Stimulated activated naive CD8-positive, alpha-beta T cell treated with anti-CD3 and anti-CD28 coated beads, Interleukin-15, amount 100 ng/mL, for 72 hours (primary cell): ENCODE data around the gene STX1B.

Experiments
- ATAC-seq: fragments of 150-1000 bp; cut with Tn5 transposase; 2 replicates; pipeline ENCODE4 v1.10.0; 2021; ENCODE audit warnings: mild to moderate bottlenecking, moderate library complexity
- DNase-seq, 2 donors: peaks; one replicate each; pipeline ENCODE4 v3.0.0; 2021 to 2022
- H3K27ac Mint-ChIP-seq, 2 donors: one replicate each; pipeline ENCODE4 v1.8.0; 2022; ENCODE audit warnings: mild to moderate bottlenecking in 2 of 2, mixed read lengths in 2 of 2, moderate library complexity in 2 of 2
- H3K27me3 Mint-ChIP-seq: one replicate; pipeline ENCODE4 v1.8.0; 2022; ENCODE audit warnings: mixed read lengths
- H3K4me1 Mint-ChIP-seq: one replicate; pipeline ENCODE4 v1.8.0; 2022; ENCODE audit warnings: mild to moderate bottlenecking, mixed read lengths
- H3K4me3 Mint-ChIP-seq, 2 donors: one replicate each; pipeline ENCODE4 v1.8.0; 2022; ENCODE audit warnings: mild to moderate bottlenecking in 2 of 2, mixed read lengths in 2 of 2, moderate library complexity in 1 of 2
- H3K9me3 Mint-ChIP-seq, 2 donors: one replicate each; pipeline ENCODE4 v1.8.0; 2022; ENCODE audit warnings: mixed read lengths in 2 of 2

The STX1B gene

GRCh38 chr16:30992276-30992780, 18.1 kb downstream of the STX1B start:
- no peak for DNase-seq
- ATAC-seq: no peak
- no peaks in the 10 kb centered on the region for H3K9me3 Mint-ChIP-seq
- peaks cover 33% of the 10 kb centered on the region for H3K4me1 Mint-ChIP-seq
- H3K4me3 Mint-ChIP-seq: no peak overlapping the region
- H3K27me3 Mint-ChIP-seq: no peaks in the 10 kb centered on the region
- H3K27ac Mint-ChIP-seq: no peak overlapping the region

GRCh38 chr16:30991052-30991451, 19.4 kb downstream of the STX1B start:
- Mint-ChIP-seq H3K9me3 (no peaks in the 10 kb centered on the region), H3K4me3 (no peak overlapping the region), H3K4me1 (peaks cover 26% of the 10 kb centered on the region), H3K27ac (peak overlapping the region; percentile 33 to 80), H3K27me3 (no peaks in the 10 kb centered on the region)
- no peak for ATAC-seq
- no peak for DNase-seq

- Mint-ChIP-seq H3K27me3 (no peaks in the 10 kb centered on the region), H3K4me3 (no peak overlapping the region), H3K4me1 (peaks cover 26% of the 10 kb centered on the region), H3K9me3 (no peaks in the 10 kb centered on the region), H3K27ac (no peak overlapping the region)
- no peak for DNase-seq
- ATAC-seq: no peak
Measured at GRCh38 chr16:30990105-30990504, 20.3 kb downstream of the STX1B start.

DNA sequence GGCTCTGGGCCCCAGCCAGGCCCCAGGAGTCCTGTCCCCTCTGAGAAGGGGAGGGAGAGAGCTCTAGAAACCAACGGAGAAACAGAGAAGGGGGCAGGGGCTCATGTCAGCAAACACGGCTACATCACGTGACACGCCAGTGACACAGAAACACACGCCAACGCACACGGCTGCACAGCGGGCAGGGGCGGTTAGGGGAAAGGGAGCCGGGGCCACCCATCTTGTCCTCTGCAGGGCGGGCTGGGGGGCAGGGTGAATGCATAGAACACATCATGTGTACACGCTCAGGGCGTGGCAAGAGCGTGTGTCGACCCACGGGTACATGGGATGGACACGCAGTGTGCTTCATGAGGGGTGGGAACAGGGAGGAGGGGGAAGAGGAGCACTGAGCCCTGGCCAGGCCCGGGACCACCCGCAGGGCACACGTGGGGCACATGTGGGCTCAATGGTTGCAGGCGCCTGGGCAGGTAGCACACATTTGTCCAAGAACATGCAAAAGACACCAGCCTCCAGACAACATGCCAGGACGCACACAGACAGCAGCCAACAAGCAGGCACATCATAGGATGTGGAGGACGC, 20.9 kb downstream of the STX1B start:
- H3K4me1 Mint-ChIP-seq: peaks cover 26% of the 10 kb centered on the region
- no peaks in the 10 kb centered on the region for H3K27me3 Mint-ChIP-seq
- no peak overlapping the region for H3K4me3 Mint-ChIP-seq
- no peaks in the 10 kb centered on the region for H3K9me3 Mint-ChIP-seq
- DNase-seq (no peak), ATAC-seq (no peak)
- H3K27ac Mint-ChIP-seq: no peak overlapping the region

DNA sequence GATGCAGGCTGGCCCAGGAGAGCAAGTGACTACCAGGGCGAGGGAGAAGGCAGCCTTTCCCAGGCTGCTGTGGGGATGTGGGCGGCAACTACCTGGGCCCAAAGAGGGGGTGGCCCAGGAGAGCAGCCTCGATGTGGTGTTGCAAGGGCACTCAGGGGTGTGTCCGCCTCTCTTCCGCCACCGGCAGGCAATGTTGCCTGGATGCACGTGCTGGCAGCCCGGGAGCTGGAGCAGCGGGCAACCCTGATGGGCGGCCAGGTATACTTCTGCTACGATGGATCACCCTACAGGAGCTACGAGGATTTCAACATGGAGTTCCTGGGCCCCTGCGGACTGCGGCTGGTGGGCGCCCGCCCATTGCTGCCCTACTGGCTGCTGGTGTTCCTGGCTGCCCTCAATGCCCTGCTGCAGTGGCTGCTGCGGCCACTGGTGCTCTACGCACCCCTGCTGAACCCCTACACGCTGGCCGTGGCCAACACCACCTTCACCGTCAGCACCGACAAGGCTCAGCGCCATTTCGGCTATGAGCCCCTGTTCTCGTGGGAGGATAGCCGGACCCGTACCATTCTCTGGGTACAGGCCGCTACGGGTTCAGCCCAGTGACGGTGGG, 22.8 kb downstream of the STX1B start:
- no peaks in the 10 kb centered on the region for H3K27me3 Mint-ChIP-seq
- ATAC-seq (no peak), DNase-seq (no peak)
- H3K4me3 Mint-ChIP-seq: no peak overlapping the region
- H3K9me3 Mint-ChIP-seq: no peaks in the 10 kb centered on the region
- H3K27ac Mint-ChIP-seq: no peak overlapping the region
- peaks cover 26% of the 10 kb centered on the region for H3K4me1 Mint-ChIP-seq

- Mint-ChIP-seq H3K4me3 (no peak overlapping the region), H3K4me1 (peaks cover 24% of the 10 kb centered on the region), H3K9me3 (no peaks in the 10 kb centered on the region), H3K27me3 (no peaks in the 10 kb centered on the region), H3K27ac (no peak overlapping the region)
- ATAC-seq (no peak), DNase-seq (no peak)
Measured at GRCh38 chr16:30986129-30986991, 24.1 kb downstream of the STX1B start.

DNA sequence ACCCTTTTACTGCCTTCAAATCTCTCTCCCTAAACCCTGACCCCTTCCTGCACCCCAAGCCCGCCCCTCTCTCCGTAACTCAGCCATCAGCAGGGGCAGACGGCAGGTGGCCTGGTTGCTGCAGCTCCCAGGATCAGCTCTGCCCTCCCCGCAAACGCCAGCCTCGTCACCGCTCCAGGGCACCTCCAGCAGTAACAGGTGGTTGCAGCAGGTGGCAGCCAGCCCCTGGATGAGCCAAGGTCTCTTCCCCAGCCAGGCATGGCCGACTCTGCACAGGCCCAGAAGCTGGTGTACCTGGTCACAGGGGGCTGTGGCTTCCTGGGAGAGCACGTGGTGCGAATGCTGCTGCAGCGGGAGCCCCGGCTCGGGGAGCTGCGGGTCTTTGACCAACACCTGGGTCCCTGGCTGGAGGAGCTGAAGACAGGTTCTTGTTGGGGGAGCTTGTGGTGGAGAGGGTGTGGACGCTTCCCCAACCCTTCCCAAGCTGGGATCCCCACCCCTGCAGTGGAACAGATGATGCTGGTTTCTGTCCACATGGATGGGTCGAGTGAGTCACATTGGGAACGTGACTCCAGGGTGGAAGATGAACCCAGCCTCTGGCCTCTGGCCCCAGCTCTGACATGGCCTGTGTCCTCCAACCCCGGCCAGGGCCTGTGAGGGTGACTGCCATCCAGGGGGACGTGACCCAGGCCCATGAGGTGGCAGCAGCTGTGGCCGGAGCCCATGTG, 24.9 kb downstream of the STX1B start:
- Mint-ChIP-seq H3K27ac (no peak overlapping the region), H3K27me3 (no peaks in the 10 kb centered on the region), H3K9me3 (no peaks in the 10 kb centered on the region), H3K4me1 (peaks cover 24% of the 10 kb centered on the region), H3K4me3 (peak overlapping the region in 1 of 2 donors; percentile 48)
- DNase-seq (no peak), ATAC-seq (peak; percentile 29)

GRCh38 chr16:30984669-30985400, 25.6 kb downstream of the STX1B start, which contains the start of gene HSD3B7:
Gene HSD3B7 (plus strand): TSS chr16:30985207. CDS start chr16:30985659, 452 bp downstream.
- Mint-ChIP-seq H3K4me1 (peaks cover 24% of the 10 kb centered on the region), H3K4me3 (peak within 1 kb of the TSS in 1 of 2 donors; percentile 48), H3K27me3 (no peaks in the 10 kb centered on the region), H3K9me3 (no peaks in the 10 kb centered on the region), H3K27ac (no peak within 1 kb of the TSS)
- DNase-seq (peak; percentile 78), ATAC-seq (peak; percentile 76)

DNA sequence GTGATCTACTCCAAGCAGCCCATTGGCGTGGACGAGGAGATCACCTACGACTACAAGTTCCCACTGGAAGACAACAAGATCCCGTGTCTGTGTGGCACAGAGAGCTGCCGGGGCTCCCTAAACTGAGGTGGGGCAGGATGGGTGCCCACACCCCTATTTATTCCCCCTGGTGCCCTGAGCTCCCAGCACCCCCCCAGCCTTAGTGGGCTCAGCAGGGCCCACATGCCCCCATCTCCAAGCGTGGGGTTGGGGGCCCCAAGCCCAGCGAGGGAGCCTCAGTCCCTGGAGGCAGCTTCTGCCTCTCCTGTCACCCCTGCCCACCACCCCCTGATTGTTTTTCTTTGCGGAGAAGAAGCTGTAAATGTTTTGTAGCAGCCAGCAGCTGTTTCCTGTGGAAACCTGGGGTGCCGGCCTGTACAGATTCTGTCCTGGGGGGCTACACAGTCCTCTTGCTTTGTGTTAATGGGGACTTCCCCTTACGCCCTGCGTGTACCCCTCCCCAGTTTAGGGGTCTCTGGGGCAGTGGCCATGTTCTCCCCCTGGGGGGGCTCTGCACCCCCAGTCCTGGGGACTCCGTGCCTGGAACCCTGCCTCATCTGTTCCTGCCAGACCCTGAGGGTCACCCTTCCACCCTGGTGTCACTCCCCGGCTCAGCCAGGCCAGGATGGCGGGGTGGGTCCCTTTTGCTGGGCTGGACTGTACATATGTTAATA, 26.4 kb downstream of the STX1B start:
- no peak for ATAC-seq
- Mint-ChIP-seq H3K4me3 (no peak overlapping the region), H3K9me3 (no peaks in the 10 kb centered on the region), H3K27ac (no peak overlapping the region), H3K4me1 (peaks cover 24% of the 10 kb centered on the region), H3K27me3 (no peaks in the 10 kb centered on the region)
- DNase-seq: no peak

DNA sequence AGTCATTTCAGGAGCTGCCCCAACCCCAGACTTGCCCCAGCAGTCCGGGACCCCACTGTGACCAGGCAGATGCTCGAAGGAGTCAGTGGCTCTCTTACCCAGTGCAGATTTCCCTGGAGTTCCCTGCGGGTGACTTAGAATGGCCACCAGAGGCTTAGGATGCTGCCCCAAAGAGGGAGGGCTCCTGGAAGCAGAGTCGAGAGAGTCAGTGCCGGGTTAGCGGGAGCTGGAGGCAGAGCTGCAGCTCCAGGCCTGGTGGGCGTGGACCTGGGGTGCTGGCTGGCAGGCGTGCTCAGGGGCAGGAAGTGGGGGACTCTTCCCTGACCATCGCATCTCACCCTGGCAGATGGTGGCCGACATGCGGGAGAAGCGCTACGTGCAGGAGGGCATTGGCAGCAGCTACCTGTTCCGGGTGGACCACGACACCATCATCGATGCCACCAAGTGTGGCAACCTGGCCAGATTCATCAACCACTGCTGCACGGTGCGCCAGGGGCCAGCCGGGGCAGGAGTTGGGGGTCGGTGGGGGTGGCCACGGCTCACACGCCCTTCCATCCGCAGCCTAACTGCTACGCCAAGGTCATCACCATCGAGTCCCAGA, 27.0 kb downstream of the STX1B start:
- DNase-seq: no peak
- H3K4me3 Mint-ChIP-seq: no peak overlapping the region
- H3K4me1 Mint-ChIP-seq: peaks cover 24% of the 10 kb centered on the region
- no peaks in the 10 kb centered on the region for H3K9me3 Mint-ChIP-seq
- no peaks in the 10 kb centered on the region for H3K27me3 Mint-ChIP-seq
- no peak for ATAC-seq
- no peak overlapping the region for H3K27ac Mint-ChIP-seq

DNA sequence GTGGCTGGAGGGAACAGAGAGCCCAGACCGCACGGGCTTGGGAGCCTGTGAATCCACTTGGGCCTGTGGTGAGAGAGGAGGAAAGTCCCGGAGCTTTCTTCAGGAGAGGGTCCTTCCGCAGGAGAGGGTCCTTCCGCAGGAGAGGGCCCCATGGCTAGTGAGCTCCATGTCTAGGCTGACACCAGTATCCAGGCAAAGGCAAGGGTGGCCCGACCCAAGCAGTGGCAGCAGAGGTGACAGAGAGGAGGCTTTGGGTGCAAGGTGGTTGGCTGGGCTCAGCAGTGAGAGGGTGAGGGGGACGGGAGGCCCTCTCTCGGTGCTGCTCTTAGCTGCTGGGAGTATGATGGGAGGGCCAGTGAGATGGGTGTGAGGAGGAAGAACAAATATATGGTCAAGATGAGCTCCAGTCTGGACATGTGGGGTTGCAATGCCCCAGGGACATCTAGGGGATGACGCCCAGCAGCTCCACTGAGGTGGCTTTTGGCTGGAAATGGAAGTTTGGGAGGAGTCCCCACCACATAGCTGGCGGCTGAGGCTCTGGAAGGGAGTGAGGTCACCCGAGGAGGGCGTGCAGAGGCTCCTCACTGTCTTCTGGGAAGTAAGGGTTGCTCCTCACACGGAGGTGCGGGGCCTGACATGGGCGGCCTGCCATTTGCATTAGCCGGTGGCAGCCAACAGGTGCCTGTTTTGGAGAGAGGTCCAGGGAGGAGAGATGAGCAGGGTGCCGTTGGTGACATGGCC, 27.7 kb downstream of the STX1B start:
- Mint-ChIP-seq H3K27me3 (no peaks in the 10 kb centered on the region), H3K4me3 (no peak overlapping the region), H3K27ac (peak overlapping the region in 1 of 2 donors; percentile 95), H3K4me1 (peaks cover 24% of the 10 kb centered on the region), H3K9me3 (no peaks in the 10 kb centered on the region)
- no peak for DNase-seq
- no peak for ATAC-seq

GRCh38 chr16:30980959-30981358, 29.5 kb downstream of the STX1B start:
- Mint-ChIP-seq H3K27ac (peak overlapping the region in 1 of 2 donors; percentile 85), H3K27me3 (no peaks in the 10 kb centered on the region), H3K4me3 (no peak overlapping the region), H3K9me3 (no peaks in the 10 kb centered on the region), H3K4me1 (peaks cover 24% of the 10 kb centered on the region)
- no peak for DNase-seq
- ATAC-seq: no peak

GRCh38 chr16:30980434-30980833, 30.0 kb downstream of the STX1B start:
- Mint-ChIP-seq H3K27ac (no peak overlapping the region), H3K4me1 (peaks cover 23% of the 10 kb centered on the region), H3K27me3 (no peaks in the 10 kb centered on the region), H3K4me3 (no peak overlapping the region), H3K9me3 (no peaks in the 10 kb centered on the region)
- DNase-seq (no peak), ATAC-seq (no peak)

DNA sequence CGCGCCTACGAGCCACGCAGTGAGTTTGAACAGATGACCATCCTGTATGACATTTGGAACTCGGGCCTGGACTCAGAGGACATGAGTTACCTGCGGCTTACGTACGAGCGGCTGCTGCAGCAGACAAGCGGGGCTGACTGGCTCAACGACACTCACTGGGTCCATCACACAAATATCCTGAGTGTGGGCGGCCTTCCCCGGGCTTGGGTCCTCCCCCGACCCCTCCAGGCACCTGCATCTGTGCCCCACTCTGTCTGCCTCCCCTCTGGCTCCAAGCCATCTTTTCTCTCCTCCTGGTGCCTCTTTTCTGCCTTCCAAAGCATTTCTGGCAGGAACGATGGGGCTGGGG, 30.4 kb downstream of the STX1B start:
- H3K27me3 Mint-ChIP-seq: no peaks in the 10 kb centered on the region
- no peak overlapping the region for H3K27ac Mint-ChIP-seq
- H3K9me3 Mint-ChIP-seq: no peaks in the 10 kb centered on the region
- ATAC-seq (no peak), DNase-seq (no peak)
- no peak overlapping the region for H3K4me3 Mint-ChIP-seq
- H3K4me1 Mint-ChIP-seq: peaks cover 18% of the 10 kb centered on the region
